Measurements from ENCODE around the gene LRP1.

DNA sequence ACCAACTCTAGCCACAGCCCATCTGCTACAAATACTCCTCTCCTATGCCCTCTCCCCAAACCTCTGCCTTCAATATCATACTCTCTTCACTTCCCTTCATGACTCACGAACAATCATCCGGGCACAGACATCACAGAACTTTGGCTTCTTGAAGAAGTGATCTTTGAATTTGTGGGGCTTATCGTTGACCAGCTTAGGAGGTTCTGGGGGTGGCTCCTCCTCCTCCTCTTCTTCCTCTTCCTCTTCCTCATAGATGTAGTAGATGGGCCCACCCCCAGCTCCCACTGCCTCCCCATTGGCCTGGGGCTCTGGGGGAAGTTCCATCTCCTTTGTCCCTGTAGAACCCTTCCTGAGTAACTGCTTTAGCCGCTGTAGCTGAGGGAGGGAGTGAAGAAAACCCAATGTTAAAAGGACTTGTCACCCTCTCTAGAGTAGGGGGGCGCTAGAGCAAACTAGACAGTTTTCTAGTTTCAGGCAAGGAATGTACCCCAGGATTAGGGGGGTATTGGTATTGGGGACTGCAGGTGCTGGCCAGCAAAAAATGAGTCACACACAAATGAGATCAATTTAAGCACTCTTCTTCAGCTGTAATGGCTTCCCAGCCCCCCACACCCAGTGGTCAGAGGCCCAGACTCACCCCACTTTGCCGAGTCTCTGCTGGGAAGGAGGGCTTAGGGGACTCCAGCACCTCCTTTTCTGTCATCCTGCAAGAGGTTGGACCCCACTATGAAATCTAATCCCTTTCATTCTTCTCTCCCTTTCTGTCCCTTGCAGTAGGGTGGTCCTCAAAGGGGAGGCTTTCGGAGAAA is 120.9 kb downstream of the LRP1 start:
- TF ChIP-seq, protein P1, sequence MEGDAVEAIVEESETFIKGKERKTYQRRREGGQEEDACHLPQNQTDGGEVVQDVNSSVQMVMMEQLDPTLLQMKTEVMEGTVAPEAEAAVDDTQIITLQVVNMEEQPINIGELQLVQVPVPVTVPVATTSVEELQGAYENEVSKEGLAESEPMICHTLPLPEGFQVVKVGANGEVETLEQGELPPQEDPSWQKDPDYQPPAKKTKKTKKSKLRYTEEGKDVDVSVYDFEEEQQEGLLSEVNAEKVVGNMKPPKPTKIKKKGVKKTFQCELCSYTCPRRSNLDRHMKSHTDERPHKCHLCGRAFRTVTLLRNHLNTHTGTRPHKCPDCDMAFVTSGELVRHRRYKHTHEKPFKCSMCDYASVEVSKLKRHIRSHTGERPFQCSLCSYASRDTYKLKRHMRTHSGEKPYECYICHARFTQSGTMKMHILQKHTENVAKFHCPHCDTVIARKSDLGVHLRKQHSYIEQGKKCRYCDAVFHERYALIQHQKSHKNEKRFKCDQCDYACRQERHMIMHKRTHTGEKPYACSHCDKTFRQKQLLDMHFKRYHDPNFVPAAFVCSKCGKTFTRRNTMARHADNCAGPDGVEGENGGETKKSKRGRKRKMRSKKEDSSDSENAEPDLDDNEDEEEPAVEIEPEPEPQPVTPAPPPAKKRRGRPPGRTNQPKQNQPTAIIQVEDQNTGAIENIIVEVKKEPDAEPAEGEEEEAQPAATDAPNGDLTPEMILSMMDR (IDR thresholded peaks at IDR 0.05; ENCODE audit: low read length), result no peak
- TF ChIP-seq EZH2 (optimal IDR thresholded peaks at IDR 0.05; ENCODE audit: low read depth, low read length), result no peak
- TF ChIP-seq EZH2phosphoT487 (IDR thresholded peaks at IDR 0.05; ENCODE audit: low read length), result no peak

All from MM.1S (cell line).